HG02571 (cell line): ENCODE measurements around the gene E4F1.

ENCODE experiments used
- ATAC-seq: cut with Tn5 transposase; IDR thresholded peaks from one replicate; pipeline ENCODE4 v1.9.1; 2021; ENCODE audit warnings: mild to moderate bottlenecking, moderate library complexity; ENCODE audit not compliant: unreplicated experiment

Gene E4F1

GRCh38 chr16:2205967-2206313 is 17.5 kb upstream of the E4F1 start:
- ATAC-seq = peak; percentile 14

DNA sequence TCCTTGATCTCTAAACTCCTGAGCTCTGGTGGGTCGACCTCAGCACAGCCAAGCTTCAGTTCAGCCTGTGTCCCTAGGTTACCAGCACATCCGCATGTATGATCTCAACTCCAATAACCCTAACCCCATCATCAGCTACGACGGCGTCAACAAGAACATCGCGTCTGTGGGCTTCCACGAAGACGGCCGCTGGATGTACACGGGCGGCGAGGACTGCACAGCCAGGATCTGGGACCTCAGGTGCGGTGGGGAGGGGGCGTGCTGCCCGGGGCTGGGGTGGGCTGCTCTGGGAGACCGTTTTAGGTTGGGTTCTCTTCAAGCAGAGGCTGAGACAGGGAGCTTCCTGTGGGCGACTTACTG is 17.0 kb upstream of the E4F1 start:
- ATAC-seq = no peak

DNA sequence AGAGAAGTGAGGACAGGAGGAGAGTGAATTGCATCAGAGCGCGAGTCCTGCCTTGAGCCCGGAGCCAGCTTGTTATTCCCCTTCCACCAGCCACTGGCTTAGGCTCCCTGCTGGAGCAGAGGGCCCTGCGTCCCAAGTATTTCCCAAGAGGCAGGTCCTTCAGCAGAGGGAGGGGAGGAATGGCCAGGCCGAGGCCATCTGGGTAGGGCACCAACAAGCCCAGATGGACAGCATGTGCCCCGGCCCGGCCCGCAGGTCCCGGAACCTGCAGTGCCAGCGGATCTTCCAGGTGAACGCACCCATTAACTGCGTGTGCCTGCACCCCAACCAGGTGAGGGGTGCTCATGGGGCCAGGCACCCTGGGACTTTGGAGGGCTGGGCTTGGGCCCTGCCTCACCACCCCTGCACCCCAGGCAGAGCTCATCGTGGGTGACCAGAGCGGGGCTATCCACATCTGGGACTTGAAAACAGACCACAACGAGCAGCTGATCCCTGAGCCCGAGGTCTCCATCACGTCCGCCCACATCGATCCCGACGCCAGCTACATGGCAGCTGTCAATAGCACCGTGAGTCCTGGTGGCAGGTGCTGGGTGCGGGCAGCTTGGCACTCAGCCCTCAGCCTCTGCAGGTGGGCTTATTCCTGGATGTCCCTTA is 16.5 kb upstream of the E4F1 start:
- ATAC-seq = no peak

DNA sequence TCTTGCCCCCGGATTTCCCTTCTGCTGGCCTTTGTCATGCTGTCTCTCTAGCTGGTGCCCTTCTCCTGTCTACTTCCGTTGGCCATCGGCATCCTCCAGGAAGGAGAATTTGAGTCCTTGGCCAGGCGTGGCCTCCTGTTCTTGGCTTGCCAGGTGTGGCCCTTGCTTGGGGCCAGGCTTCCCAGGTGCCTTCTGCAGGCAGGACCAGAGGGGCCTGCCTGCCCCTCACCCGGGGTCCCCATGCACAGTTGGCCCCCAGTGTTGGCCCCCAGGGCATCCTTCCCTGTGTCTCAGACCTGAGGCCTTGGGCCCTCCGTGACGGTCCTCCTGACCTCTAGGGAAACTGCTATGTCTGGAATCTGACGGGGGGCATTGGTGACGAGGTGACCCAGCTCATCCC is 15.5 kb upstream of the E4F1 start:
- ATAC-seq = no peak

GRCh38 chr16:2208308-2208707 is 15.1 kb upstream of the E4F1 start:
- ATAC-seq = no peak

DNA sequence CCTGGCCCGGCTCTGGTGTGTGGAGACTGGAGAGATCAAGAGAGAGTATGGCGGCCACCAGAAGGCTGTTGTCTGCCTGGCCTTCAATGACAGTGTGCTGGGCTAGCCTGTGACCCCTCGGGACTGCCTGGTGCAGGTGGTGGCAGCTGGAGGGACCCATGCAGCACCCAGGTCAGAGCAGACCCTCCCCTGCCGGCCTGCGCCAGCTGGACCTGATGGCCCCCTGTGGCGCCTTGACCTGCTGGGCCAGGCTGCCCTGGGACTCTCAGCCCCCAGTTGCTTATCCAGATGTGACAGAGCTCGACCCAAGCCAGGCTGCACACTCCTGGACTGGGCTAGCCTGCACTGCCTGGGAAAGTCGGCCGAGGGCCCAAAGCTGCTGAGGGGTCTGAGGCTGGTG is 14.6 kb upstream of the E4F1 start:
- ATAC-seq = no peak

- ATAC-seq = no peak
These were observed 14.0 kb upstream of the E4F1 start for GRCh38 chr16:2209258-2210008.

- ATAC-seq = no peak
These were observed 13.4 kb upstream of the E4F1 start for GRCh38 chr16:2210009-2210332.

- ATAC-seq = no peak
These were observed 12.7 kb upstream of the E4F1 start, which contains the start of gene BRICD5 for GRCh38 chr16:2210386-2211365. BRICD5 (minus strand) TSS chr16:2210863; CDS start chr16:2210833, 30 bp downstream.

DNA sequence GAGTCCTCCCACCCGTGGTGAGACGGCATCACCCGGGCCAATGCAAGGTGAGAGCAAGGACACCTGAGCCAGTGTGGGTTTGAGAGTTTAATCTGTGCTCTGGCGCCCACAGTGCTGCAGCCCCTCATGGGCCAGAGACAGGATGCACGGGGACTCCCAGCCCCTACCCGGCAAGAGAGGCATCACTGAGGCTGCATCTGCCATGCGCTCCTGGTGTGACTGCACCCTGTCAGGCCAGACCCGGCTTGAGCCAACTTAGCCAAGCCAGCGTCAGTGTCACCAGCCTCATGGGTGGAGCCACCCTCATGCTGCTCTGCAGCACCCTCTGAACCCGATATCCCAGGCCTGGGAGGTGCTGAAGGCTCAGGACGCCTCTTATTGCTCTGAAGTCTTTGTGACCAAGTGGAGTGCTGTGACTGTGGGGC is 11.5 kb upstream of the E4F1 start:
- ATAC-seq = no peak

GRCh38 chr16:2212362-2213324 is 10.7 kb upstream of the E4F1 start:
- ATAC-seq = no peak

- ATAC-seq = peak; percentile 5
These were observed 9.3 kb upstream of the E4F1 start for GRCh38 chr16:2213817-2214718.

GRCh38 chr16:2214719-2214968 is 8.7 kb upstream of the E4F1 start, which contains the start of gene PGP:
PGP (minus strand) TSS chr16:2214840; CDS start chr16:2214777, 63 bp downstream.
- ATAC-seq = peak; percentile 82

- ATAC-seq = no peak
These were observed 7.1 kb upstream of the E4F1 start for GRCh38 chr16:2216330-2216729.

GRCh38 chr16:2223942-2224486 is 623 bp downstream of the E4F1 start:
- ATAC-seq = peak; percentile 15

DNA sequence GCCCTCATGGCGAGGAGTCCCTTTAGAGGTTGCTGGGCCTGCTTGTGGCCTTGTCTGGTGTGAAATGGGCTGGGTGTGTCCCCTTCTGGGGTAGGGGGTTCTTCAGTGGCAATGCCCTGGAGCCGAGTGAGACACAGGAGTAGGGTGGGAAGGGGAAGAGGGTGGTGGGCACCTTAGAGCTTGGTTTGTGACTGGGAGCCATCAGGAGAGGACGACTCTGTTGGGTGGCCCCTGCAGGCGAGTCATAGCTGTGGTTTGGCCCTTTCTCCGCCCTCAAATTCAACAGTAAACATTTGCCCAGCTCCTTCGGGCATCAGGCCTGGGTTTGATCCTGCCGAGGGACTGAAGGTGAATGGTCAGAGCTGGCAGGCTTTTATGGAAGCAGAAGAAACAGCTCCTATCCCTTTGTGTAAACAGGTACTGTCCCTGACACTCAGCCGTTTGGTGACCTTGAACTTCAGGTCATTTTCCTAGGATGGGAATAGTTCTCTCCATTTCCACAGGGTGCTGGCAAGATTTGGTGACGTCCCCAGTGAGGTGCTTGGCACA is 2.9 kb downstream of the E4F1 start:
- no peak for ATAC-seq

- no peak for ATAC-seq
These were observed 3.5 kb downstream of the E4F1 start for GRCh38 chr16:2226918-2227317.

DNA sequence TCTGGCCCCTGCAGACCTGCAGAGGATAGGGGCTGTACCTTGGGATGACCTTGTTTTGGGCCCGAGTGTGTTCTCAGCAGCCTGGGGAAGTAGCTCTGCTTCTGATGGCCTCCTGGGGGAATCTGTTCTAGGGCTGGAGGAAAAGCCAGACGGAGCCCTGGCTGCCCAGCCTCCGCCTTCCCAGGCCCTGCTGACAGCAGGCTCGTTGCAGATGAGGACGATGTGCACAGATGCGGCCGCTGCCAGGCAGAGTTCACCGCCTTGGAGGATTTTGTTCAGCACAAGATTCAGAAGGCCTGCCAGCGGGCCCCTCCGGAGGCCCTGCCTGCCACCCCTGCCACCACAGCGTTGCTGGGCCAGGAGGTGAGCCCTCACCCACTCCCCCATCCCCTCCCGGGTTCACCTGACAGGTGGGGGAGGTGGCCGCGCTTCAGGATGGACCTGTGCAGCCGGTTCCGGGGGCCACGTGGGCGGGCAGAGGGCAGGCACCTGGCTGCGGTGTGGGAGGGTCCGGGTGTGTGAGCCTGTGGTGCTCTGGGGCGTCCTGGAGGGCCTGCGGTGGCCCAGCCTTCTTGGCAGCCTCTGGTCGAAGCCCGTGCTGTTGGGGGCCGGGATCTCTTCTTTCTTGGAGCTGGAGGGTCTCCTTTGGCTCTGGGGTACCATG is 4.9 kb downstream of the E4F1 start:
- no peak for ATAC-seq

- no peak for ATAC-seq
These were observed 5.7 kb downstream of the E4F1 start for GRCh38 chr16:2229091-2229490.
